NCI-H146 treated with DMSO at 0.1 percent for 48 hours (cell line): ENCODE data around the gene NEMP1.
"Not testable (repeated sequence)": the region's sequence is repeated elsewhere in the genome, so short reads cannot be mapped to it uniquely, and the experiment has no call there.

Source experiments
- DNase-seq: peaks from one replicate; lab custom pipeline; 2025; ENCODE audit not compliant: unreplicated experiment; lab: John Stamatoyannopoulos, UW

NEMP1 gene

GRCh38 chr12:57031138-57031725 lies 47.4 kb downstream of the NEMP1 start:
- DNase-seq: peak; percentile 77

- no peak for DNase-seq
These were observed 49.1 kb downstream of the NEMP1 start for GRCh38 chr12:57029457-57029856.

- no peak for DNase-seq
These were observed 50.8 kb downstream of the NEMP1 start for GRCh38 chr12:57027805-57028153.

- no peak for DNase-seq
These were observed 51.4 kb downstream of the NEMP1 start for GRCh38 chr12:57027011-57027804.

GRCh38 chr12:57025196-57025595 lies 53.4 kb downstream of the NEMP1 start:
- DNase-seq: no peak

- DNase-seq: not testable (repeated sequence)
These were observed 56.3 kb downstream of the NEMP1 start for GRCh38 chr12:57022324-57022723.

GRCh38 chr12:57019983-57020719 lies 58.4 kb downstream of the NEMP1 start:
- no peak for DNase-seq

GRCh38 chr12:57018906-57019305 lies 59.7 kb downstream of the NEMP1 start:
- DNase-seq: no peak

GRCh38 chr12:57018353-57018752 lies 60.2 kb downstream of the NEMP1 start:
- DNase-seq: not testable (repeated sequence)

GRCh38 chr12:57016348-57016747 lies 62.2 kb downstream of the NEMP1 start, which contains the start of gene TAC3:
Gene TAC3, minus strand, starts transcription at chr12:57016529. Its CDS starts 732 bp downstream, at chr12:57015797.
- no peak for DNase-seq

- no peak for DNase-seq
These were observed 65.8 kb downstream of the NEMP1 start for GRCh38 chr12:57012600-57013465.

- DNase-seq: no peak
These were observed 66.9 kb downstream of the NEMP1 start for GRCh38 chr12:57011438-57012424.

- DNase-seq: no peak
These were observed 67.9 kb downstream of the NEMP1 start for GRCh38 chr12:57010627-57011247.

GRCh38 chr12:57009949-57010626 lies 68.5 kb downstream of the NEMP1 start:
- DNase-seq: no peak

GRCh38 chr12:57008178-57008577 lies 70.4 kb downstream of the NEMP1 start:
- peak; percentile 20 for DNase-seq

- DNase-seq: no peak
These were observed 71.6 kb downstream of the NEMP1 start for GRCh38 chr12:57006809-57007475.

- DNase-seq: peak; percentile 33
These were observed 72.4 kb downstream of the NEMP1 start, which contains the start of gene ZBTB39 for GRCh38 chr12:57005980-57006808. Gene ZBTB39, minus strand, starts transcription at chr12:57006546. Its CDS starts 1,629 bp downstream, at chr12:57004917.
